NCI-H128 (cell line): ENCODE measurements around the gene PMAIP1.
"Not testable (repeated sequence)": the region's sequence is repeated elsewhere in the genome, so short reads cannot be mapped to it uniquely, and the experiment has no call there.

ENCODE experiments used
- DNase-seq: peaks from one replicate; lab custom pipeline; 2025; ENCODE audit not compliant: unreplicated experiment; lab: John Stamatoyannopoulos, UW

Gene PMAIP1

GRCh38 chr18:59899298-59900221 is at the start of gene PMAIP1:
PMAIP1 (plus strand) TSS chr18:59899996; CDS start chr18:59900178, 182 bp downstream.
- DNase-seq, result peak; percentile 95

GRCh38 chr18:59851784-59852399 is 47.9 kb upstream of the PMAIP1 start:
- no peak for DNase-seq

- no peak for DNase-seq
Observed at GRCh38 chr18:59852548-59852947, 47.2 kb upstream of the PMAIP1 start.

- no peak for DNase-seq
Observed at GRCh38 chr18:59853380-59853779, 46.4 kb upstream of the PMAIP1 start.

GRCh38 chr18:59853988-59854387 is 45.8 kb upstream of the PMAIP1 start:
- not testable (repeated sequence) for DNase-seq

GRCh38 chr18:59861009-59861408 is 38.8 kb upstream of the PMAIP1 start:
- no peak for DNase-seq

GRCh38 chr18:59861963-59862819 is 37.6 kb upstream of the PMAIP1 start:
- DNase-seq, result no peak

- DNase-seq, result no peak
Observed at GRCh38 chr18:59865241-59865986, 34.4 kb upstream of the PMAIP1 start.

- no peak for DNase-seq
Observed at GRCh38 chr18:59866551-59867269, 33.1 kb upstream of the PMAIP1 start.

GRCh38 chr18:59867337-59868104 is 32.3 kb upstream of the PMAIP1 start:
- DNase-seq, result no peak

- DNase-seq, result no peak
Observed at GRCh38 chr18:59870623-59871130, 29.1 kb upstream of the PMAIP1 start.

- no peak for DNase-seq
Observed at GRCh38 chr18:59871711-59872362, 28.0 kb upstream of the PMAIP1 start.

- DNase-seq, result no peak
Observed at GRCh38 chr18:59873641-59874040, 26.2 kb upstream of the PMAIP1 start.

GRCh38 chr18:59874166-59874565 is 25.6 kb upstream of the PMAIP1 start:
- no peak for DNase-seq

- no peak for DNase-seq
Observed at GRCh38 chr18:59876310-59876626, 23.5 kb upstream of the PMAIP1 start.

GRCh38 chr18:59877361-59877760 is 22.4 kb upstream of the PMAIP1 start:
- no peak for DNase-seq

GRCh38 chr18:59878644-59879043 is 21.2 kb upstream of the PMAIP1 start:
- DNase-seq, result no peak

GRCh38 chr18:59881728-59882656 is 17.8 kb upstream of the PMAIP1 start:
- no peak for DNase-seq
